Lung (tissue), 12 donors: ENCODE measurements around the gene PDCL3. TPM values are rescaled to one million over a fixed set of nuclear protein-coding genes. Genes with fewer than 3 reads are reported as not detected.

Source experiments
- ATAC-seq: fragments of 200-7000 bp; cut with Tn5 transposase; one replicate; pipeline ENCODE4 v1.9.1; 2020; ENCODE audit warnings: moderate number of reproducible peaks; ENCODE audit not compliant: insufficient read depth, low FRiP score
- DNase-seq, 3 donors: peaks; one replicate each; pipeline ENCODE4 v3.0.0-alpha.2; 2013 to 2017
- H3K27ac ChIP-seq, 2 donors: one replicate each; pipeline ENCODE4 v1.5.1; 2013; ENCODE audit warnings: mild to moderate bottlenecking in 2 of 2, moderate library complexity in 2 of 2, control low read depth in 1 of 2, inconsistent platforms in 1 of 2, low read depth in 1 of 2, low read length in 1 of 2
- H3K27me3 ChIP-seq, 3 donors: one replicate each; pipeline ENCODE4 v1.5.1; 2013; ENCODE audit warnings: low read length in 2 of 3; ENCODE audit not compliant: control insufficient read depth in 3 of 3, insufficient read depth in 3 of 3
- H3K36me3 ChIP-seq, 4 donors: one replicate each; pipeline ENCODE4 v1.5.1; 2013; ENCODE audit warnings: low read length in 4 of 4, mild to moderate bottlenecking in 1 of 4, moderate library complexity in 1 of 4; ENCODE audit not compliant: control insufficient read depth in 4 of 4, insufficient read depth in 4 of 4
- H3K4me1 ChIP-seq, 5 donors: one replicate each; pipeline ENCODE4 v1.5.1; 2013; ENCODE audit warnings: low read length in 5 of 5, mild to moderate bottlenecking in 2 of 5, moderate library complexity in 1 of 5; ENCODE audit not compliant: control insufficient read depth in 5 of 5, insufficient read depth in 5 of 5
- H3K4me3 ChIP-seq: one replicate; pipeline ENCODE4 v1.5.1; 2013; ENCODE audit warnings: mild to moderate bottlenecking, control low read depth, moderate library complexity
- H3K9ac ChIP-seq, 2 donors: one replicate each; pipeline ENCODE4 v1.5.1; 2013; ENCODE audit warnings: low read length in 2 of 2, control low read depth in 1 of 2; ENCODE audit not compliant: insufficient read depth in 1 of 2
- H3K9me3 ChIP-seq, 4 donors: one replicate each; pipeline ENCODE4 v1.5.1; 2013; ENCODE audit warnings: low read length in 3 of 4, mild to moderate bottlenecking in 1 of 4, moderate library complexity in 1 of 4; ENCODE audit not compliant: control insufficient read depth in 4 of 4, insufficient read depth in 3 of 4
- CTCF ChIP-seq: IDR thresholded peaks from 2 replicates; pipeline ENCODE4 v1.5.1; 2012; ENCODE audit warnings: mild to moderate bottlenecking; ENCODE audit errors: control extremely low read depth, extremely low read depth
- WGBS, 2 donors: extraction: QIAGEN DNeasy Blood & Tissue Kit; methylation state at CpG; one replicate each; pipeline ENCODE4 v1.1.7; 2013; 5-methylcytosine and 5-hydroxymethylcytosine counted together
- polyA plus RNA-seq, 2 donors: library from polyadenylated mRNA; stranded (reverse); fragments of 200-250 nt; gene quantifications; one replicate each; pipeline ENCODE4 v1.2.1, GENCODE V29; 2013
- total RNA-seq, 2 donors: library from RNA; depleted of rRNA in 1 of 2; stranded (reverse); fragments of >200 nt in 1 of 2; gene quantifications; one replicate each; pipeline ENCODE4 v1.2.1, GENCODE V29; 2014 to 2021
- donor health status: control.
- donor health status: control.
- donor health status: Bipolar disorder and iron deficiency.
- donor health status: healthy.
- donor health status: DM: yes; HTN: yes; CAD: no.

Gene PDCL3
- total and polyA plus RNA-seq, 4 donors = 8.2 to 29.9 (median 23.2) TPM

GRCh38 chr2:100551303-100551702, 11.5 kb upstream of the PDCL3 start:
- no peaks in the 10 kb centered on the region for H3K4me1 ChIP-seq
- DNase-seq (no peak), ATAC-seq (no peak)
- no peak for TF ChIP-seq CTCF
- no peak overlapping the region for H3K4me3 ChIP-seq
- no peaks in the 10 kb centered on the region for H3K9me3 ChIP-seq
- no peaks in the 10 kb centered on the region for H3K27me3 ChIP-seq
- 90 to 96% methylated on average over 5 of the region's 5 CpGs for WGBS, 2 donors
- no peaks in the 10 kb centered on the region for H3K36me3 ChIP-seq
- H3K9ac ChIP-seq = no peak overlapping the region
- H3K27ac ChIP-seq = no peak overlapping the region

GRCh38 chr2:100554798-100555407, 7.9 kb upstream of the PDCL3 start:
- Histone ChIP-seq H3K9ac (no peak overlapping the region), H3K4me3 (no peak overlapping the region), H3K27me3 (no peaks in the 10 kb centered on the region), H3K27ac (no peak overlapping the region), H3K4me1 (no peaks in the 10 kb centered on the region), H3K36me3 (no peaks in the 10 kb centered on the region), H3K9me3 (no peaks in the 10 kb centered on the region)
- DNase-seq (no peak), ATAC-seq (no peak)
- no peak for TF ChIP-seq CTCF
- 62 to 74% methylated on average over 10 of the region's 10 CpGs for WGBS, 2 donors

GRCh38 chr2:100556746-100557145, 6.0 kb upstream of the PDCL3 start:
- TF ChIP-seq CTCF = no peak
- Histone ChIP-seq H3K4me1 (peaks cover 0 to under 1% (median 0%) of the 10 kb centered on the region in 5 donors), H3K9ac (no peak overlapping the region), H3K4me3 (no peak overlapping the region), H3K36me3 (no peaks in the 10 kb centered on the region), H3K27me3 (no peaks in the 10 kb centered on the region), H3K27ac (no peak overlapping the region), H3K9me3 (no peaks in the 10 kb centered on the region)
- no peak for DNase-seq
- no peak for ATAC-seq
- 87 to 88% methylated on average over 4 of the region's 4 CpGs for WGBS, 2 donors
